Sigmoid colon (tissue), 7 donors: ENCODE measurements around the gene GRM8. TPM values are rescaled to one million over a fixed set of nuclear protein-coding genes. Genes with fewer than 3 reads are reported as not detected.

Source experiments
- DNase-seq: peaks from one replicate; pipeline ENCODE4 v3.0.0-alpha.2; 2019
- H3K27ac ChIP-seq, 4 donors: fragments of 200-600 bp; sonication (generic); one replicate each; pipeline ENCODE4 v1.5.1; 2016 to 2019; ENCODE audit warnings: mild to moderate bottlenecking in 1 of 4
- H3K27me3 ChIP-seq, 3 donors: fragments of 200-600 bp; sonication (generic); one replicate each; pipeline ENCODE4 v1.5.1; 2019; ENCODE audit warnings: mild to moderate bottlenecking in 1 of 3
- H3K36me3 ChIP-seq, 4 donors: fragments of 200-600 bp; sonication (generic); one replicate each; pipeline ENCODE4 v1.5.1; 2016 to 2019
- H3K4me1 ChIP-seq, 4 donors: fragments of 200-600 bp; sonication (generic); one replicate each; pipeline ENCODE4 v1.5.1; 2017 to 2019
- H3K4me3 ChIP-seq, 4 donors: fragments of 200-600 bp; sonication (generic); one replicate each; pipeline ENCODE4 v1.5.1; 2017 to 2019; ENCODE audit warnings: mild to moderate bottlenecking in 2 of 4, moderate library complexity in 1 of 4
- H3K9me3 ChIP-seq, 4 donors: fragments of 200-600 bp in 3 of 4; sonication (generic) in 3 of 4; one replicate each; pipeline versions ENCODE4 v1.5.1 to v1.6.1; 2013 to 2019
- CTCF ChIP-seq, 4 experiments: fragments of 450-650 bp in 3 of 4; fragments of 200-600 bp in 1 of 4; IDR thresholded peaks; one replicate each; pipeline ENCODE4 v1.5.1; 2016 to 2019; ENCODE audit warnings: antibody characterized with exemption in 4 of 4, mild to moderate bottlenecking in 3 of 4, moderate library complexity in 2 of 4
- EP300 ChIP-seq, 4 donors: sonication (generic); formaldehyde crosslinking; IDR thresholded peaks; one replicate each; pipeline ENCODE4 v1.6.1; 2017; ENCODE audit warnings: antibody characterized with exemption in 4 of 4
- POLR2A ChIP-seq, 2 donors: fragments of 450-650 bp; IDR thresholded peaks; one replicate each; pipeline ENCODE4 v1.6.1; 2016; ENCODE audit warnings: antibody characterized with exemption in 2 of 2, mild to moderate bottlenecking in 2 of 2, moderate library complexity in 2 of 2
- POLR2AphosphoS5 ChIP-seq, 4 donors: sonication (generic); formaldehyde crosslinking; IDR thresholded peaks; one replicate each; pipeline ENCODE4 v1.6.1; 2017; ENCODE audit warnings: antibody characterized with exemption in 4 of 4
- WGBS, 2 donors: extraction: QIAGEN DNeasy Blood & Tissue Kit; methylation state at CpG; one replicate each; pipeline ENCODE4 v1.1.7; 2013; 5-methylcytosine and 5-hydroxymethylcytosine counted together
- intact Hi-C: fragments of 100-400 bp; cut with DNase I; formaldehyde crosslinking; loops from one replicate; pipeline ENCODE4 v1.15.1; 2023
- polyA plus RNA-seq, 3 donors: library from polyadenylated mRNA; stranded (reverse); fragments of 200-250 nt; gene quantifications; one replicate each; pipeline ENCODE4 v1.2.3, GENCODE V29; 2013
- total RNA-seq, 4 donors: library from RNA; depleted of rRNA; stranded (reverse); fragments of >200 nt; gene quantifications; one replicate each; pipeline ENCODE4 v1.1.0, GENCODE V29; 2016
- donor health status: healthy with polysubstance abuse.
- donor health status: Bipolar disorder and iron deficiency.
- donor health status: healthy.

GRM8 gene
- total and polyA plus RNA-seq, 7 donors = 0.27 to 1.9 (median 0.55) TPM; not detected in 4

- Histone ChIP-seq H3K27ac (no peak overlapping the region), H3K9me3 (no peaks in the 10 kb centered on the region), H3K4me3 (no peak overlapping the region), H3K36me3 (no peaks in the 10 kb centered on the region), H3K27me3 (no peaks in the 10 kb centered on the region), H3K4me1 (no peaks in the 10 kb centered on the region)
- intact Hi-C loops = no loop called here
- WGBS, 2 donors = 14 to 37% methylated on average over 4 of the region's 4 CpGs
- no peak for DNase-seq
- no peak for TF ChIP-seq POLR2A (IDR thresholded peaks at IDR 0.05)
- no peak for TF ChIP-seq POLR2AphosphoS5 (IDR thresholded peaks at IDR 0.05)
- TF ChIP-seq CTCF (IDR thresholded peaks at IDR 0.05) = no peak
- TF ChIP-seq EP300 (IDR thresholded peaks at IDR 0.05) = no peak
Observed at GRCh38 chr7:126450269-126450671, 802.5 kb downstream of the GRM8 start.

- TF ChIP-seq POLR2AphosphoS5 (IDR thresholded peaks at IDR 0.05) (no peak), EP300 (IDR thresholded peaks at IDR 0.05) (no peak), POLR2A (IDR thresholded peaks at IDR 0.05) (no peak), CTCF (IDR thresholded peaks at IDR 0.05) (no peak)
- Histone ChIP-seq H3K4me1 (no peaks in the 10 kb centered on the region), H3K27ac (no peak overlapping the region), H3K27me3 (no peaks in the 10 kb centered on the region), H3K36me3 (no peaks in the 10 kb centered on the region), H3K4me3 (no peak overlapping the region), H3K9me3 (no peaks in the 10 kb centered on the region)
- DNase-seq = no peak
- 68 to 74% methylated on average over 3 of the region's 3 CpGs for WGBS, 2 donors
- intact Hi-C loops = no loop called here
Observed at GRCh38 chr7:126449611-126450268, 803.0 kb downstream of the GRM8 start.

- Histone ChIP-seq H3K9me3 (no peaks in the 10 kb centered on the region), H3K27me3 (no peaks in the 10 kb centered on the region), H3K36me3 (no peaks in the 10 kb centered on the region), H3K27ac (no peak overlapping the region), H3K4me1 (no peaks in the 10 kb centered on the region), H3K4me3 (no peak overlapping the region)
- TF ChIP-seq CTCF (IDR thresholded peaks at IDR 0.05) (no peak), POLR2A (IDR thresholded peaks at IDR 0.05) (no peak), POLR2AphosphoS5 (IDR thresholded peaks at IDR 0.05) (no peak), EP300 (IDR thresholded peaks at IDR 0.05) (no peak)
- intact Hi-C loops = no loop called here
- WGBS, 2 donors = 14 to 49% methylated on average over 2 of the region's 2 CpGs
- DNase-seq = no peak
Observed at GRCh38 chr7:126447984-126448383, 804.8 kb downstream of the GRM8 start.

GRCh38 chr7:126445991-126446390 is 806.8 kb downstream of the GRM8 start:
- no peaks in the 10 kb centered on the region for H3K9me3 ChIP-seq
- H3K4me3 ChIP-seq = no peak overlapping the region
- intact Hi-C loops = no loop called here
- no peak for DNase-seq
- no peaks in the 10 kb centered on the region for H3K4me1 ChIP-seq
- H3K27me3 ChIP-seq = no peaks in the 10 kb centered on the region
- no peak for TF ChIP-seq EP300 (IDR thresholded peaks at IDR 0.05)
- no peak for TF ChIP-seq POLR2AphosphoS5 (IDR thresholded peaks at IDR 0.05)
- TF ChIP-seq CTCF (IDR thresholded peaks at IDR 0.05) = no peak
- no peak for TF ChIP-seq POLR2A (IDR thresholded peaks at IDR 0.05)
- 88 to 94% methylated on average over 6 of the region's 6 CpGs for WGBS, 2 donors
- no peak overlapping the region for H3K27ac ChIP-seq
- no peaks in the 10 kb centered on the region for H3K36me3 ChIP-seq

- WGBS, 2 donors = 93 to 94% methylated on average over 1 of the region's 1 CpG
- no peak overlapping the region for H3K4me3 ChIP-seq
- no peaks in the 10 kb centered on the region for H3K36me3 ChIP-seq
- H3K9me3 ChIP-seq = no peaks in the 10 kb centered on the region
- DNase-seq = no peak
- no peaks in the 10 kb centered on the region for H3K4me1 ChIP-seq
- no peak overlapping the region for H3K27ac ChIP-seq
- no peak for TF ChIP-seq POLR2AphosphoS5 (IDR thresholded peaks at IDR 0.05)
- no peak for TF ChIP-seq EP300 (IDR thresholded peaks at IDR 0.05)
- no peak for TF ChIP-seq POLR2A (IDR thresholded peaks at IDR 0.05)
- TF ChIP-seq CTCF (IDR thresholded peaks at IDR 0.05) = no peak
- H3K27me3 ChIP-seq = no peaks in the 10 kb centered on the region
- intact Hi-C loops = no loop called here
Observed at GRCh38 chr7:126443951-126444350, 808.8 kb downstream of the GRM8 start.
